ENCODE measurements around the gene RTN1. TPM values are rescaled to one million over a fixed set of nuclear protein-coding genes. Genes with fewer than 3 reads are reported as not detected.
A peak's percentile ranks its signal among the peaks of the same experiment; 100 is the strongest.

RTN1 gene
- total RNA-seq, 1 experiment from 2014 or later, result 1.1 TPM

DNA sequence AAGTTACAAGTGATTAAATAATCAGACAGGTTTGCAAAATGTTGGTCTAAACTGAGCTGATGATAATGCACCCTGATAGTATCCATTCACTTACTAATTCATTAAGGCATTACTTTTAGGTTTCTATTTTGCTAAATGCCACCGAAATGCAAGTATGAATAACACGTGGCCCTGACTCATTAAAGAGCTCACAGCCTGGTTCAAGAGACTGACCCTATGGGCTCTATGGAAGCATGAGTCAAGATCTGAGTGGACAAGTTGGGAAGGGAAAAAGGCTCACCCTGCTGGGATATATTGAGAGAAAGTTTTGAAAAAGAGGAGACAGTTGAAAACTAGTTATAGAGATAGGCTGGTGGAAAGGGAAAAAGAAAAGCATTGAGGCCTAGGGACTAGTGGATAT lies 34.6 kb upstream of the RTN1 start (continued):
- TF ChIP-seq, protein P1, sequence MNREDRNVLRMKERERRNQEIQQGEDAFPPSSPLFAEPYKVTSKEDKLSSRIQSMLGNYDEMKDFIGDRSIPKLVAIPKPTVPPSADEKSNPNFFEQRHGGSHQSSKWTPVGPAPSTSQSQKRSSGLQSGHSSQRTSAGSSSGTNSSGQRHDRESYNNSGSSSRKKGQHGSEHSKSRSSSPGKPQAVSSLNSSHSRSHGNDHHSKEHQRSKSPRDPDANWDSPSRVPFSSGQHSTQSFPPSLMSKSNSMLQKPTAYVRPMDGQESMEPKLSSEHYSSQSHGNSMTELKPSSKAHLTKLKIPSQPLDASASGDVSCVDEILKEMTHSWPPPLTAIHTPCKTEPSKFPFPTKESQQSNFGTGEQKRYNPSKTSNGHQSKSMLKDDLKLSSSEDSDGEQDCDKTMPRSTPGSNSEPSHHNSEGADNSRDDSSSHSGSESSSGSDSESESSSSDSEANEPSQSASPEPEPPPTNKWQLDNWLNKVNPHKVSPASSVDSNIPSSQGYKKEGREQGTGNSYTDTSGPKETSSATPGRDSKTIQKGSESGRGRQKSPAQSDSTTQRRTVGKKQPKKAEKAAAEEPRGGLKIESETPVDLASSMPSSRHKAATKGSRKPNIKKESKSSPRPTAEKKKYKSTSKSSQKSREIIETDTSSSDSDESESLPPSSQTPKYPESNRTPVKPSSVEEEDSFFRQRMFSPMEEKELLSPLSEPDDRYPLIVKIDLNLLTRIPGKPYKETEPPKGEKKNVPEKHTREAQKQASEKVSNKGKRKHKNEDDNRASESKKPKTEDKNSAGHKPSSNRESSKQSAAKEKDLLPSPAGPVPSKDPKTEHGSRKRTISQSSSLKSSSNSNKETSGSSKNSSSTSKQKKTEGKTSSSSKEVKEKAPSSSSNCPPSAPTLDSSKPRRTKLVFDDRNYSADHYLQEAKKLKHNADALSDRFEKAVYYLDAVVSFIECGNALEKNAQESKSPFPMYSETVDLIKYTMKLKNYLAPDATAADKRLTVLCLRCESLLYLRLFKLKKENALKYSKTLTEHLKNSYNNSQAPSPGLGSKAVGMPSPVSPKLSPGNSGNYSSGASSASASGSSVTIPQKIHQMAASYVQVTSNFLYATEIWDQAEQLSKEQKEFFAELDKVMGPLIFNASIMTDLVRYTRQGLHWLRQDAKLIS (CRISPR knock-in tag; IDR thresholded peaks at IDR 0.05; ENCODE audit: borderline replicate concordance), result no peak
- TF ChIP-seq, protein P2, sequence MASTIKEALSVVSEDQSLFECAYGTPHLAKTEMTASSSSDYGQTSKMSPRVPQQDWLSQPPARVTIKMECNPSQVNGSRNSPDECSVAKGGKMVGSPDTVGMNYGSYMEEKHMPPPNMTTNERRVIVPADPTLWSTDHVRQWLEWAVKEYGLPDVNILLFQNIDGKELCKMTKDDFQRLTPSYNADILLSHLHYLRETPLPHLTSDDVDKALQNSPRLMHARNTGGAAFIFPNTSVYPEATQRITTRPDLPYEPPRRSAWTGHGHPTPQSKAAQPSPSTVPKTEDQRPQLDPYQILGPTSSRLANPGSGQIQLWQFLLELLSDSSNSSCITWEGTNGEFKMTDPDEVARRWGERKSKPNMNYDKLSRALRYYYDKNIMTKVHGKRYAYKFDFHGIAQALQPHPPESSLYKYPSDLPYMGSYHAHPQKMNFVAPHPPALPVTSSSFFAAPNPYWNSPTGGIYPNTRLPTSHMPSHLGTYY (CRISPR knock-in tag; IDR thresholded peaks at IDR 0.05), result no peak
- TF ChIP-seq ZNF671 (CRISPR knock-in tag; IDR thresholded peaks at IDR 0.05) (no peak), ELF4 (CRISPR knock-in tag; IDR thresholded peaks at IDR 0.05; ENCODE audit: low read depth) (no peak), ESRRA (CRISPR knock-in tag; IDR thresholded peaks at IDR 0.05; ENCODE audit: borderline replicate concordance) (no peak)
- TF ChIP-seq, protein P3, sequence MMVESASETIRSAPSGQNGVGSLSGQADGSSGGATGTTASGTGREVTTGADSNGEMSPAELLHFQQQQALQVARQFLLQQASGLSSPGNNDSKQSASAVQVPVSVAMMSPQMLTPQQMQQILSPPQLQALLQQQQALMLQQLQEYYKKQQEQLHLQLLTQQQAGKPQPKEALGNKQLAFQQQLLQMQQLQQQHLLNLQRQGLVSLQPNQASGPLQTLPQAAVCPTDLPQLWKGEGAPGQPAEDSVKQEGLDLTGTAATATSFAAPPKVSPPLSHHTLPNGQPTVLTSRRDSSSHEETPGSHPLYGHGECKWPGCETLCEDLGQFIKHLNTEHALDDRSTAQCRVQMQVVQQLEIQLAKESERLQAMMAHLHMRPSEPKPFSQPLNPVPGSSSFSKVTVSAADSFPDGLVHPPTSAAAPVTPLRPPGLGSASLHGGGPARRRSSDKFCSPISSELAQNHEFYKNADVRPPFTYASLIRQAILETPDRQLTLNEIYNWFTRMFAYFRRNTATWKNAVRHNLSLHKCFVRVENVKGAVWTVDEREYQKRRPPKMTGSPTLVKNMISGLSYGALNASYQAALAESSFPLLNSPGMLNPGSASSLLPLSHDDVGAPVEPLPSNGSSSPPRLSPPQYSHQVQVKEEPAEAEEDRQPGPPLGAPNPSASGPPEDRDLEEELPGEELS (CRISPR knock-in tag; IDR thresholded peaks at IDR 0.05), result no peak

DNA sequence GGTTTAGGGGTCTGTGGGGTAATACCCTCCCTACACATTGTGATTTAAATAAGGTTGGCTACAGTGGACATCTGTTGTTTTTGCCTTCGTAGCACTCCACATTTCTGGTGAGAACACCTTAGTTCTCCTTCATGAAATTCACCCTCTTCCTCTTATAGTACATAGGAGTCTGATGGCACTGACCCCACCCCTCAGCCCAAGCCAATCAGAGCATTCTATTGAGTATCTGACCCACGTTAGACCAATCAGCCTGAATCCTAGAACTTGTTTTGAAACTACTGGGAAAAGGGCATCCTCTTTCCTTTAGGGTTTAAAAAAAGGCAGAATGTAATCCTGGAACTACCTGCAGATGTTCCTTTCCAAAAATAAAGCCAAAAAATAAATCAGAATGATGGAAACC lies 33.6 kb upstream of the RTN1 start:
- ATAC-seq (peak; percentile 81), DNase-seq (ENCODE audit: low spot score) (no peak)
- ChIA-PET POLR2A (no interaction called here), CTCF (interaction anchor here (0.7 kb wide), 1 partner anchor 85 kb away, joined by 3 read pairs; no protein-coding TSS in a partner anchor)
- Mint-ChIP-seq H3K27me3 (ENCODE audit: low read depth) (0 out of 2 replicates have a peak, but pooled peaks cover under 1% of the 10 kb centered on the region), H3K9me3 (no peaks in the 10 kb centered on the region), H3K4me3 (no peak overlapping the region), H3K36me3 (no peaks in the 10 kb centered on the region), H3K4me1 (peaks cover under 1% of the 10 kb centered on the region), H3K27ac (no peak overlapping the region)
- TF ChIP-seq, protein P4, sequence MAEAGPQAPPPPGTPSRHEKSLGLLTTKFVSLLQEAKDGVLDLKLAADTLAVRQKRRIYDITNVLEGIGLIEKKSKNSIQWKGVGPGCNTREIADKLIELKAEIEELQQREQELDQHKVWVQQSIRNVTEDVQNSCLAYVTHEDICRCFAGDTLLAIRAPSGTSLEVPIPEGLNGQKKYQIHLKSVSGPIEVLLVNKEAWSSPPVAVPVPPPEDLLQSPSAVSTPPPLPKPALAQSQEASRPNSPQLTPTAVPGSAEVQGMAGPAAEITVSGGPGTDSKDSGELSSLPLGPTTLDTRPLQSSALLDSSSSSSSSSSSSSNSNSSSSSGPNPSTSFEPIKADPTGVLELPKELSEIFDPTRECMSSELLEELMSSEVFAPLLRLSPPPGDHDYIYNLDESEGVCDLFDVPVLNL (CRISPR knock-in tag; IDR thresholded peaks at IDR 0.05; ENCODE audit: borderline replicate concordance, low read depth), result no peak
- TF ChIP-seq, protein P5, sequence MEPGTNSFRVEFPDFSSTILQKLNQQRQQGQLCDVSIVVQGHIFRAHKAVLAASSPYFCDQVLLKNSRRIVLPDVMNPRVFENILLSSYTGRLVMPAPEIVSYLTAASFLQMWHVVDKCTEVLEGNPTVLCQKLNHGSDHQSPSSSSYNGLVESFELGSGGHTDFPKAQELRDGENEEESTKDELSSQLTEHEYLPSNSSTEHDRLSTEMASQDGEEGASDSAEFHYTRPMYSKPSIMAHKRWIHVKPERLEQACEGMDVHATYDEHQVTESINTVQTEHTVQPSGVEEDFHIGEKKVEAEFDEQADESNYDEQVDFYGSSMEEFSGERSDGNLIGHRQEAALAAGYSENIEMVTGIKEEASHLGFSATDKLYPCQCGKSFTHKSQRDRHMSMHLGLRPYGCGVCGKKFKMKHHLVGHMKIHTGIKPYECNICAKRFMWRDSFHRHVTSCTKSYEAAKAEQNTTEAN (CRISPR knock-in tag; IDR thresholded peaks at IDR 0.05), result no peak
- TF ChIP-seq EMX1 (CRISPR knock-in tag; IDR thresholded peaks at IDR 0.05), result no peak
- TF ChIP-seq JAZF1 (CRISPR knock-in tag; IDR thresholded peaks at IDR 0.05), result no peak
- TF ChIP-seq TP53 (CRISPR knock-in tag; IDR thresholded peaks at IDR 0.05), result no peak
- TF ChIP-seq, protein P6, sequence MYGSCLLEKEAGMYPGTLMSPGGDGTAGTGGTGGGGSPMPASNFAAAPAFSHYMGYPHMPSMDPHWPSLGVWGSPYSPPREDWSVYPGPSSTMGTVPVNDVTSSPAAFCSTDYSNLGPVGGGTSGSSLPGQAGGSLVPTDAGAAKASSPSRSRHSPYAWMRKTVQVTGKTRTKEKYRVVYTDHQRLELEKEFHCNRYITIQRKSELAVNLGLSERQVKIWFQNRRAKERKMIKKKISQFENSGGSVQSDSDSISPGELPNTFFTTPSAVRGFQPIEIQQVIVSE (CRISPR knock-in tag; IDR thresholded peaks at IDR 0.05; ENCODE audit: borderline replicate concordance), result no peak
- no peak for TF ChIP-seq FOXJ3 (CRISPR knock-in tag; IDR thresholded peaks at IDR 0.05; ENCODE audit: borderline replicate concordance)
- TF ChIP-seq, protein P7, sequence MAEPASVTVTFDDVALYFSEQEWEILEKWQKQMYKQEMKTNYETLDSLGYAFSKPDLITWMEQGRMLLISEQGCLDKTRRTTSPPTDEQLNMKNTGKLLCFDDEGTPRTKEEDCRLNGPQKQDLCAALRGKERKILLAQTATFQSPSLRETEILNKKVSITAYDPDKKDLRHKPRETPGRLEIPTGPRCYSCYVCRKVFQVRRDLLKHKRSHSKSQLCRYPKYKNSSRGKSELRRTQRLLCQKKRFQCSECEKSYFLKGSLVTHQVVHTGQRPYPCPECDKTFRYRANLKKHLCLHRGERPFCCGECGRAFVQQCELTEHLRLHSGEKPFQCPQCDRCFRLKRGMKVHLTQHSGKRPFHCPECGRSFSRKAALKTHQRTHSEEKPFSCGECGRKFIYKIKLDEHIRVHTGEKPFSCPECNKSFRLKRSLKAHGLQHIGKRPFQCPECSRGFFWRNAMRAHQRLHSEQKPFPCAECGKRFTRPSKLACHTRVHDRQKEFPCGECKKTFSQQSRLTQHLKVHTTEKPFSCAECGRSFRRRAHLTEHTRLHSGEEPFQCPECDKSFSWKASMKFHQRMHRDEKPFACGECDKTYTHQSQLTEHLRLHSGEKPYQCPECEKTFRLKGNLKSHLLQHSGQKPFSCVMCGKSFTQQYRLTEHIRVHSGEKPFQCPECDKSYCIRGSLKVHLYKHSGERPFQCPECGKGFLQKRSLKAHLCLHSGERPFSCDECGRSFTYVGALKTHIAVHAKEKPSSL (CRISPR knock-in tag; conservative IDR thresholded peaks at IDR 0.05), result no peak
- TF ChIP-seq TCF7 (CRISPR knock-in tag; IDR thresholded peaks at IDR 0.05; ENCODE audit: low read depth), result no peak
- TF ChIP-seq ATF1 (CRISPR knock-in tag; IDR thresholded peaks at IDR 0.05), result no peak
- TF ChIP-seq ZNF423 (CRISPR knock-in tag; IDR thresholded peaks at IDR 0.05), result no peak
- TF ChIP-seq, protein P3 (CRISPR knock-in tag; IDR thresholded peaks at IDR 0.05), result no peak

All from WTC11 (cell line).